ENCODE data around the gene UVRAG.

Gene UVRAG

GRCh38 chr11:75789521-75789920, 25.5 kb upstream of the UVRAG start:
- no peak overlapping the region for H3K4me3 ChIP-seq (ENCODE audit: low read depth, low read length)
- no peak for DNase-seq (ENCODE audit: low read depth)
- TF ChIP-seq CTCF (IDR thresholded peaks at IDR 0.05; ENCODE audit: low read depth, low read length, missing control alignments) = no peak
- in situ Hi-C loops (cut with HindIII; ENCODE audit: low sequenced_read_pairs) = no loop called here

- DNase-seq (ENCODE audit: low read depth) = no peak
- H3K4me3 ChIP-seq (ENCODE audit: low read depth, low read length) = no peak overlapping the region
- TF ChIP-seq CTCF (IDR thresholded peaks at IDR 0.05; ENCODE audit: low read depth, low read length, missing control alignments) = no peak
- in situ Hi-C loops (cut with HindIII; ENCODE audit: low sequenced_read_pairs) = no loop called here
Observed at GRCh38 chr11:75790986-75791385, 24.0 kb upstream of the UVRAG start.

- in situ Hi-C loops (cut with HindIII; ENCODE audit: low sequenced_read_pairs) = no loop called here
- H3K4me3 ChIP-seq (ENCODE audit: low read depth, low read length) = no peak overlapping the region
- TF ChIP-seq CTCF (IDR thresholded peaks at IDR 0.05; ENCODE audit: low read depth, low read length, missing control alignments) = no peak
- no peak for DNase-seq (ENCODE audit: low read depth)
Observed at GRCh38 chr11:75792127-75792731, 22.8 kb upstream of the UVRAG start.

- TF ChIP-seq CTCF (IDR thresholded peaks at IDR 0.05; ENCODE audit: low read depth, low read length, missing control alignments) = no peak
- no peak overlapping the region for H3K4me3 ChIP-seq (ENCODE audit: low read depth, low read length)
- in situ Hi-C loops (cut with HindIII; ENCODE audit: low sequenced_read_pairs) = no loop called here
- no peak for DNase-seq (ENCODE audit: low read depth)
Observed at GRCh38 chr11:75792997-75793800, 21.8 kb upstream of the UVRAG start.

- no peak for TF ChIP-seq CTCF (IDR thresholded peaks at IDR 0.05; ENCODE audit: low read depth, low read length, missing control alignments)
- no peak overlapping the region for H3K4me3 ChIP-seq (ENCODE audit: low read depth, low read length)
- no peak for DNase-seq (ENCODE audit: low read depth)
- in situ Hi-C loops (cut with HindIII; ENCODE audit: low sequenced_read_pairs) = no loop called here
Observed at GRCh38 chr11:75793966-75794365, 21.0 kb upstream of the UVRAG start.

- DNase-seq (ENCODE audit: low read depth) = no peak
- no peak for TF ChIP-seq CTCF (IDR thresholded peaks at IDR 0.05; ENCODE audit: low read depth, low read length, missing control alignments)
- in situ Hi-C loops (cut with HindIII; ENCODE audit: low sequenced_read_pairs) = no loop called here
- H3K4me3 ChIP-seq (ENCODE audit: low read depth, low read length) = no peak overlapping the region
Observed at GRCh38 chr11:75795276-75796090, 19.5 kb upstream of the UVRAG start.
